Suppressor macrophage treated with lipopolysaccharide for 4 hours (primary cell): ENCODE data around the gene SLC6A3.
A peak's percentile ranks its signal among the peaks of the same experiment; 100 is the strongest.

Experiments used
- DNase-seq: peaks from one replicate; pipeline ENCODE4 v3.0.0-alpha.2; 2020

The SLC6A3 gene

DNA sequence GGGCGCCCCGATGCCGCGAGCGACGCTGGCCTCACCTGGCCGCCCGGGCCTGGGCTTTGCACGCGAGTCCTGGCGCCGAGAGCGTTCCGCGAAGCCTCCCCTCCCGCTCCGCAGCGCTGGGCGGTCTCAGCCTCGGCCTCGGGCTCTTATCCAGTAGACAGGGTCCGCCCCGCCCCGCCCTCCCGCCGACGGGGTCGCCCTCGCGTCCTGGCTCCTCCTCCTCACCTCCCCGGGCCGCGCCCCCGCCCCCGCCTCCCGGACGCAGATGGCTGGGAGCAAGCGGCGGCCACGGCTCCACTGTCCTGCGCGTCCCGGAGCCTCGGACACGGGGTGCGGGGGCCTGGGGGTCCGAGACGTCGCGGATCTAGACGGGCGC is at the start of gene SLC6A3:
TSS of gene SLC6A3 (minus strand) at position 128 of the 376 bp plus-strand sequence. CDS start 2,243 bp downstream, outside the sequence.
- peak; percentile 5 for DNase-seq

GRCh38 chr5:1493941-1494340 is 48.7 kb upstream of the SLC6A3 start:
- DNase-seq = no peak

- DNase-seq = no peak
Measured at GRCh38 chr5:1493413-1493812, 48.2 kb upstream of the SLC6A3 start.

GRCh38 chr5:1492757-1493156 is 47.5 kb upstream of the SLC6A3 start:
- no peak for DNase-seq

GRCh38 chr5:1490376-1490775 is 45.1 kb upstream of the SLC6A3 start:
- peak; percentile 68 for DNase-seq

DNA sequence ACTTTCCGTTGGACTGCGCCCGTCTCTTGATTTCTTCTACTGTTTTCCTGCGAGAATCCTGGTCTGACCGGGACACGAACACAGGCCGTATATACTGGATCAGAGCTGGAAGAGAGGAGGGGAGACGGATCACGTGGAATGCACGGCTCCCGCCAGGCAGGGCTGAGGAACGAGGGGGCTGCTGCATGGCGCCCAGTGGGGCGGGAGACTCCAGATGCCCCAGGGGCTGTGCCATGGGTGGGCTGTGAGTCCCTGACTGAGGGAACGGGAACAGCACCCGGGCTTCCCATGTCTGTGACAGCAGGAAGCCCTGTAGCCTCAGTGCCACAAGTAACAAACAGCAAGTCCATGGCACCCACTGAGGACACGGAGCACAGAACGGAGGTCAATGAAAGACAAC is 44.5 kb upstream of the SLC6A3 start:
- no peak for DNase-seq

- peak; percentile 92 for DNase-seq
Measured at GRCh38 chr5:1488882-1489680, 43.8 kb upstream of the SLC6A3 start.

DNA sequence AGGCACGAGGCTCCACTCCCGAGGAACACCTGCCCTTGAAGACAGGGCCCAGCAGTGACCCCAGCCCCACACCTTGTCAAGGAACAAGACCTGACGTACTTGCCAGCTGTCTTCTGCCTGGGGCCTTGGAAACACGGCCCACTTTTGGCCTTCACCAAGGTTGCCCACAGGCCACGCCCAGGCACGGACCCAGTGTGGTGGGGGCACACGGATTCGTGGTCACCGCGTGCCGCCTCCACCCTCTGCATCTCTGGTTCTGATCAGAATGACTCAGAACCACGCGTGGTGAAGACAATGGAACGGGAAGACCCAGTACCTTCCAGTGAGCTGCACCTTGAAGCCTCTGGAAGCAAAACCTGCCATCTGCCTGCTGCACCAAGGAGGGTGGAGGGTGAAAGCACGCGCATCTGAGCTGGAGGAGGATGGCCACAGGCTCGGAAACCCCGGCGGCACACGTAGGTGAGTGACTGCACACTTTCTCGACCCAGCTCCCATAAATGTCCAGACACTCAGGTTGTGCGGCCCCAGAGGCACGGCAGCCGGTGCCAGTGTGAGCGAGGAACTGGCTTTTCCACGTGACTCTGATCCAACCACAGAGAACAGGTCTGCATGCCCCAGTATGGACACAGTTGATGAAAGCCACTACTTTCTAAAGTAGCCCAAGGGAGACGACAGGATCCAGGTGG is 42.0 kb upstream of the SLC6A3 start:
- DNase-seq = no peak

- DNase-seq = no peak
Measured at GRCh38 chr5:1486271-1486670, 41.0 kb upstream of the SLC6A3 start.

DNA sequence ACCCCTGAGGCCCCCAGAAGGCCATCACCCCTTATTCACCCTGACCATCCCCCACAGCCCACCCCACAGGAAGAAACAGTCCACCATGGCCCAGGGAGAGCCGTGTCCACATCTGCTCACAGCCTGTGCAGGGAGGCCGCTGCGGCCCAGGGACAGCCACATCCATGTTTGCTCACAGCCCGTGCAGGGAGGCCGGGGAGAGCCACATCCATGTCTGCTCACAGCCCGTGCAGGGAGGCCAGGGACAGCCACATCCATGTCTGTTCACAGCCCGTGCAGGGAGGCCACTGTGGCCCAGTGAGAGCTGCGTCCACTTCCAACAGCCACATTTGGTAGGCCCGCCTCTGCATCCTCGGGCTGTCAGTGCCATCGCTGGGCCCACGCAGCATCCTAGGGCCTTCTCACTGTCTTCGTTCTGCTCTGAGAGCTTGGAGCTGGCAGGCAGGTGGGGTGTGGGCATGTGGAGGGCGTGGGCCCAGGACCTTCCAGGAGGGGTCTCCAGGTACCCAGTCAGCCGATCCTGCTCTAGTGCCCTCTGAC is 40.4 kb upstream of the SLC6A3 start:
- no peak for DNase-seq

DNA sequence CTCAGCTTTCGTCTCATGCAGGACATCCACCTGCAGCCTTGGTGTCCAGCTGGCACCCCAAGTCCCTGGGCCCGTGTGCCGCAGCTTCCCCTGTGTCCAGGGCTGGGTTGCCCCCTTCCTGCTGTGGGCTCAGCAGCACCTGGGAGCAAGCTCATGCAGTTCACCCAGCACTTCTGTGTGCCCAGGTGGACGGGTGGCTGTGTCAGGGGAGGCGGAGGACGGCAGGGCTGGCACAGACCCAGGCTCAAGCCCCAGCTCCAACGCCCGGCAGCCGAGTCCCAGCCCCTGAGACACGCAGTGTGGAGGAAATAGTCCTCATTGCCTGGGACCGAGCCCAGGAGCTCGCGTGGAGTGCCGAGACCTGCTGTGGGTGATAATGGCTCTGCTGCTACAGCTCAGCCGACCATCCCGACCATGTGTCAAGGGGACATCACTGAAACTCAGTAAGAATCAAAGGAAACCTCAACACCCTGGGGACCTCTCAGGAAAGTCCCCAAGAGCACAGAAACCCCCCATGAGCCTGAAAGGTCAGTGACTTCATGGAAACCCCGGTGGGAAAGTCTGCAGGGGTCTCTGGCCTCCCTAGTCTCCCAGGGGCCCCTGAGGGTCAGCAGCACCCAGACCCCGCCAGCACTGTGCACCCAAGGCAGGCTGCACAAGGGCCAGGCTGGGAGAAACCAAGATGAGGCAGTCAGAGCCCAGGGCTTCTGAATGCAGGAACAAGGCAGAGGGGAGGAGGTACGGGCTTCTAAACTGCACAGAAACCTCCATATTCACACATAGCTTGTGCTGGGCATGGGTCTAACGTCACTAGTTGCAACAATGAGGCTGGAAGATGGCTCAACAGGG is 39.7 kb upstream of the SLC6A3 start:
- DNase-seq = no peak

- no peak for DNase-seq
Measured at GRCh38 chr5:1483856-1484729, 38.9 kb upstream of the SLC6A3 start.

DNA sequence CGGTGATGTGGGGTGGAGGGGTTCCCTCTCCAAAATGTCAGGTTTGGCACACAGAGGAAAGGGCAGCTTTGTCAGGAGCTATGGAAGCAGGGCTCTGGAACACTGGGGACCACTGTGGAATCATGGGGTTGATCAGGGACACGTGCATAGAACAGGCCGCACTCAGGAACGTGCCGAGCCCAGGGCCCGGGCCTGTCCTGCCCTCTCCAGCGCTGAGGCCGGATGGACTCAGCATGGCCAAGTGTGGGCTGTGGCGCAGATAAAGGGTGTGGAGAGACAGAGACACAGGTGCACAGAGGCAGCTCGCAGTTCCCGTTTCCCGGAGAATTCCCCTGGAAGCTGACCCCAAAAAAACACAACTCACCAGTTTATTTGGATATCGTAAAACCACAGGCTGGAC is 37.8 kb upstream of the SLC6A3 start:
- DNase-seq = no peak

GRCh38 chr5:1481959-1482331 is 36.7 kb upstream of the SLC6A3 start:
- no peak for DNase-seq

- peak; percentile 35 for DNase-seq
Measured at GRCh38 chr5:1481266-1481958, 36.2 kb upstream of the SLC6A3 start.

- no peak for DNase-seq
Measured at GRCh38 chr5:1480806-1481205, 35.6 kb upstream of the SLC6A3 start.

GRCh38 chr5:1480217-1480616 is 35.0 kb upstream of the SLC6A3 start:
- peak; percentile 97 for DNase-seq

DNA sequence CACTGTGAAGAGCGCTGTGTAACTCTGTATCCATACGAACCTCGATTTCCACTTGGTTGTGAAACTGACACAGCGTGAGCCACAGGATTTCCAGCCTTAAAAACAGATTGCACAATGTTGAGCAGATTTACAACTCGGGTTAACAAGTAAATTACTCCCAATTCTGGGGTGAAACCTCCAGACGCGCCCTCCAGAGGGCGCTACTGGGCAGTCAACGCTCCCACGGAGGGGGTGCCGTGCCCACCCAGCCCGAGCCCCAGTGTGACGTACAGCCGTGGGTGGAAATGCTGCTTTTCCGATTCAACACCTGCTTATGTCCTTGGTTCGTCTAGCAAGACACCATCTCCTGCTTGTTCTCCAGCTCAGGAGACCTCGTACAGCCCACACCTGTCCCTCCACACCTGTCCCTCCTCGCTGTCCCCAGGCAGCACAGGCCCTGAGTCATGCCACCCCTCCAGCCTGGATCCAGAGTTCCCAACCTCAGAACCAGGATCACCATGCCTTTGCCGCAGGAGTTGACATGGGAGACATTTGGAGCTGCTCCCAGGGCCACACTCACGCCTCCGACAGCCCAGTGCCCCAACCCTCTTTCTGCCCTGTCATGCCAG is 34.4 kb upstream of the SLC6A3 start:
- peak; percentile 95 for DNase-seq

GRCh38 chr5:1479066-1479465 is 33.8 kb upstream of the SLC6A3 start:
- no peak for DNase-seq

GRCh38 chr5:1478271-1479035 is 33.2 kb upstream of the SLC6A3 start:
- DNase-seq = peak; percentile 56
